Measurements from ENCODE around the gene PLCZ1. TPM values are rescaled to one million over a fixed set of nuclear protein-coding genes. Genes with fewer than 3 reads are reported as not detected.
A peak's percentile ranks its signal among the peaks of the same experiment; 100 is the strongest.

PLCZ1 gene
- total RNA-seq, 1 donor from 2014 or later = not detected

- Histone ChIP-seq H3K27ac (no peak overlapping the region), H3K27me3 (no peaks in the 10 kb centered on the region), H3K9me3 (no peaks in the 10 kb centered on the region), H3K36me3 (no peaks in the 10 kb centered on the region), H3K4me1 (no peaks in the 10 kb centered on the region), H3K4me3 (no peak overlapping the region)
- TF ChIP-seq, protein P1, sequence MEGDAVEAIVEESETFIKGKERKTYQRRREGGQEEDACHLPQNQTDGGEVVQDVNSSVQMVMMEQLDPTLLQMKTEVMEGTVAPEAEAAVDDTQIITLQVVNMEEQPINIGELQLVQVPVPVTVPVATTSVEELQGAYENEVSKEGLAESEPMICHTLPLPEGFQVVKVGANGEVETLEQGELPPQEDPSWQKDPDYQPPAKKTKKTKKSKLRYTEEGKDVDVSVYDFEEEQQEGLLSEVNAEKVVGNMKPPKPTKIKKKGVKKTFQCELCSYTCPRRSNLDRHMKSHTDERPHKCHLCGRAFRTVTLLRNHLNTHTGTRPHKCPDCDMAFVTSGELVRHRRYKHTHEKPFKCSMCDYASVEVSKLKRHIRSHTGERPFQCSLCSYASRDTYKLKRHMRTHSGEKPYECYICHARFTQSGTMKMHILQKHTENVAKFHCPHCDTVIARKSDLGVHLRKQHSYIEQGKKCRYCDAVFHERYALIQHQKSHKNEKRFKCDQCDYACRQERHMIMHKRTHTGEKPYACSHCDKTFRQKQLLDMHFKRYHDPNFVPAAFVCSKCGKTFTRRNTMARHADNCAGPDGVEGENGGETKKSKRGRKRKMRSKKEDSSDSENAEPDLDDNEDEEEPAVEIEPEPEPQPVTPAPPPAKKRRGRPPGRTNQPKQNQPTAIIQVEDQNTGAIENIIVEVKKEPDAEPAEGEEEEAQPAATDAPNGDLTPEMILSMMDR (IDR thresholded peaks at IDR 0.05) = no peak
- no peak for TF ChIP-seq POLR2AphosphoS5 (IDR thresholded peaks at IDR 0.05; ENCODE audit: insufficient read depth in 1 of 2, low read depth in 1 of 2)
- no peak for TF ChIP-seq POLR2A (IDR thresholded peaks at IDR 0.05)
- DNase-seq (ENCODE audit: extremely low spot score in 2 of 2) = no peak
- intact Hi-C loops (cut with DNase I) = no loop called here
Observed at GRCh38 chr12:18653465-18653864, 84.3 kb downstream of the PLCZ1 start.

DNA sequence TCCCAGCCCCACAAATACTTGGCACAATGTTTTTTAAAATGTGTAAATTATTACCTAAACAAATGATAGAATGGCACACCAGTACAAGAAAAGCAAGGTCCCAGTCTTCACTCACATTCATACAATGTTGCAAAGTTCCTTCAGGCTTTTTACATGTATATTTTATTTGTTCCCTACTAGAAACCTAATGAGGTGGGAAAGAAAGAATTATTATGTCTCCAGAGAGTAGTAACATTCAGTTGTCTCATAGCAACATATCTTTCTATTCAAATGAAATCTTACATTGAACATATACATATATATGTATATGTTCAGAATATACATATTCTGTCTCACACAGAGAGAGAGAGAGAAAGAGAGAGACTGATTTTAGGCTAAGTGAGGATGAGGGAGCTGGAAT lies 85.2 kb downstream of the PLCZ1 start:
- TF ChIP-seq POLR2A (IDR thresholded peaks at IDR 0.05) (no peak), POLR2AphosphoS5 (IDR thresholded peaks at IDR 0.05; ENCODE audit: insufficient read depth in 1 of 2, low read depth in 1 of 2) (no peak)
- TF ChIP-seq, protein P1 (IDR thresholded peaks at IDR 0.05) = no peak
- intact Hi-C loops (cut with DNase I) = no loop called here
- no peak overlapping the region for H3K27ac ChIP-seq
- no peaks in the 10 kb centered on the region for H3K9me3 ChIP-seq
- no peaks in the 10 kb centered on the region for H3K27me3 ChIP-seq
- H3K4me3 ChIP-seq = no peak overlapping the region
- no peaks in the 10 kb centered on the region for H3K36me3 ChIP-seq
- DNase-seq (ENCODE audit: extremely low spot score in 2 of 2) = no peak
- no peaks in the 10 kb centered on the region for H3K4me1 ChIP-seq

- Histone ChIP-seq H3K27ac (no peak overlapping the region), H3K4me3 (no peak overlapping the region), H3K9me3 (no peaks in the 10 kb centered on the region), H3K27me3 (no peaks in the 10 kb centered on the region), H3K36me3 (no peaks in the 10 kb centered on the region), H3K4me1 (no peaks in the 10 kb centered on the region)
- TF ChIP-seq POLR2A (IDR thresholded peaks at IDR 0.05) = no peak
- TF ChIP-seq, protein P1 (IDR thresholded peaks at IDR 0.05) = no peak
- no peak for TF ChIP-seq POLR2AphosphoS5 (IDR thresholded peaks at IDR 0.05; ENCODE audit: insufficient read depth in 1 of 2, low read depth in 1 of 2)
- intact Hi-C loops (cut with DNase I) = no loop called here
- DNase-seq (ENCODE audit: extremely low spot score in 2 of 2) = no peak
Observed at GRCh38 chr12:18651525-18651924, 86.3 kb downstream of the PLCZ1 start.

- intact Hi-C loops (cut with DNase I) = no loop called here
- no peak for TF ChIP-seq POLR2AphosphoS5 (IDR thresholded peaks at IDR 0.05; ENCODE audit: insufficient read depth in 1 of 2, low read depth in 1 of 2)
- TF ChIP-seq, protein P1 (IDR thresholded peaks at IDR 0.05) = no peak
- no peak for TF ChIP-seq POLR2A (IDR thresholded peaks at IDR 0.05)
Observed at GRCh38 chr12:18646286-18646890, 91.4 kb downstream of the PLCZ1 start.

GRCh38 chr12:18644564-18644963 lies 93.2 kb downstream of the PLCZ1 start:
- DNase-seq (ENCODE audit: extremely low spot score in 2 of 2) = no peak
- H3K36me3 ChIP-seq = no peaks in the 10 kb centered on the region
- intact Hi-C loops (cut with DNase I) = no loop called here
- H3K4me3 ChIP-seq = no peak overlapping the region
- no peaks in the 10 kb centered on the region for H3K9me3 ChIP-seq
- H3K27me3 ChIP-seq = no peaks in the 10 kb centered on the region
- peaks cover 6% of the 10 kb centered on the region for H3K4me1 ChIP-seq
- peak overlapping the region; percentile 50 for H3K27ac ChIP-seq
- no peak for TF ChIP-seq POLR2AphosphoS5 (IDR thresholded peaks at IDR 0.05; ENCODE audit: insufficient read depth in 1 of 2, low read depth in 1 of 2)
- TF ChIP-seq, protein P1 (IDR thresholded peaks at IDR 0.05) = no peak
- no peak for TF ChIP-seq POLR2A (IDR thresholded peaks at IDR 0.05)

More at GRCh38 chr12:18646286-18646890, 91.4 kb downstream of the PLCZ1 start:
- H3K4me3 ChIP-seq = no peak overlapping the region
- H3K27ac ChIP-seq = no peak overlapping the region
- no peaks in the 10 kb centered on the region for H3K9me3 ChIP-seq
- no peaks in the 10 kb centered on the region for H3K36me3 ChIP-seq
- no peak for DNase-seq (ENCODE audit: extremely low spot score in 2 of 2)
- H3K4me1 ChIP-seq = peaks cover 6% of the 10 kb centered on the region
- no peaks in the 10 kb centered on the region for H3K27me3 ChIP-seq
